Measurements from ENCODE around the gene KIF5C. TPM values are rescaled to one million over a fixed set of nuclear protein-coding genes. Genes with fewer than 3 reads are reported as not detected.

The KIF5C gene
- total RNA-seq, 1 donor from 2014 or later, result 0.49 TPM

DNA sequence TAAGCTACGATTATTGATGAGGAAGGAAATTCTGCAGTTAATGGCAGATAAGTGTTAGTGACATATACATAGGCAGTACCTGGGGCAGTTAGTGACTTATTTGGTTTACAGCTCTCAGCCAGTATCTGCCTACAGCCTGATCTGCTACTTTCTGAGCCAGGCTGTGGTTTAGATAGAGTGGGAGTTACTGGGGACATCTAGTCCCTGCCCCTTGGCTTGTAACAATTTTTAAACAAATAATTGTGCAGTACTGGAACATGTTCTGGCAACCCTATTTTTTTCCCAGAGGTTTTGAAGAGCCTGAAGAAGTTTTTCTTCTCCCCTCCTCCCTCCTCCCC lies 2.3 kb downstream of the KIF5C start:
- Histone ChIP-seq H3K36me3 (no peaks in the 10 kb centered on the region), H3K4me1 (peaks cover 13% of the 10 kb centered on the region), H3K27me3 (peaks cover 47% of the 10 kb centered on the region), H3K27ac (no peak overlapping the region), H3K4me3 (no peak overlapping the region), H3K9me3 (no peaks in the 10 kb centered on the region)
- ATAC-seq, result no peak
- DNase-seq, result no peak
- intact Hi-C loops (cut with DNase I), result no loop called here
- TF ChIP-seq, protein P1, sequence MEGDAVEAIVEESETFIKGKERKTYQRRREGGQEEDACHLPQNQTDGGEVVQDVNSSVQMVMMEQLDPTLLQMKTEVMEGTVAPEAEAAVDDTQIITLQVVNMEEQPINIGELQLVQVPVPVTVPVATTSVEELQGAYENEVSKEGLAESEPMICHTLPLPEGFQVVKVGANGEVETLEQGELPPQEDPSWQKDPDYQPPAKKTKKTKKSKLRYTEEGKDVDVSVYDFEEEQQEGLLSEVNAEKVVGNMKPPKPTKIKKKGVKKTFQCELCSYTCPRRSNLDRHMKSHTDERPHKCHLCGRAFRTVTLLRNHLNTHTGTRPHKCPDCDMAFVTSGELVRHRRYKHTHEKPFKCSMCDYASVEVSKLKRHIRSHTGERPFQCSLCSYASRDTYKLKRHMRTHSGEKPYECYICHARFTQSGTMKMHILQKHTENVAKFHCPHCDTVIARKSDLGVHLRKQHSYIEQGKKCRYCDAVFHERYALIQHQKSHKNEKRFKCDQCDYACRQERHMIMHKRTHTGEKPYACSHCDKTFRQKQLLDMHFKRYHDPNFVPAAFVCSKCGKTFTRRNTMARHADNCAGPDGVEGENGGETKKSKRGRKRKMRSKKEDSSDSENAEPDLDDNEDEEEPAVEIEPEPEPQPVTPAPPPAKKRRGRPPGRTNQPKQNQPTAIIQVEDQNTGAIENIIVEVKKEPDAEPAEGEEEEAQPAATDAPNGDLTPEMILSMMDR (IDR thresholded peaks at IDR 0.05), result no peak

DNA sequence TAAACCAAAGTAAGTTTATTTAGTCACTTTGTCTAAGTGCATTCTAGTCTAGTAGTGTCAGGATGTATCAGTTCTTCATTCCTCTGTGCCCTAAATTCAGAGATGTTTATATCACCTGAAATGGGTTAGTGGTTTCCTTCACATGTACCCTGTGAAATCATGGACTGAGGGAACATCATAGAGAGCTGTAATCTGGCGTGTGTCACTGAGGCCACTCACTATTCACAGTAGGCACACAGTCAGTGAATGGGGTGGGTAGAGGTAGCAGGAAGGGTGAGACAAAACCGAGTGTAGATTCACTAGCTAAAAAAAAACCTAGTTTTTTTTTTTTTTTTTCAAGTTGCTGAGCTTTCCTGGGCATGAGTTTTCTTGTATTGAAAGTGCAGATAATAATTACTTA lies 5.6 kb downstream of the KIF5C start:
- H3K36me3 ChIP-seq, result no peaks in the 10 kb centered on the region
- H3K4me3 ChIP-seq, result no peak overlapping the region
- no peak overlapping the region for H3K27ac ChIP-seq
- H3K27me3 ChIP-seq, result peaks cover 24% of the 10 kb centered on the region
- intact Hi-C loops (cut with DNase I), result no loop called here
- TF ChIP-seq, protein P1 (IDR thresholded peaks at IDR 0.05), result no peak
- peaks cover 8% of the 10 kb centered on the region for H3K4me1 ChIP-seq
- H3K9me3 ChIP-seq, result no peaks in the 10 kb centered on the region
- no peak for ATAC-seq
- DNase-seq, result no peak

DNA sequence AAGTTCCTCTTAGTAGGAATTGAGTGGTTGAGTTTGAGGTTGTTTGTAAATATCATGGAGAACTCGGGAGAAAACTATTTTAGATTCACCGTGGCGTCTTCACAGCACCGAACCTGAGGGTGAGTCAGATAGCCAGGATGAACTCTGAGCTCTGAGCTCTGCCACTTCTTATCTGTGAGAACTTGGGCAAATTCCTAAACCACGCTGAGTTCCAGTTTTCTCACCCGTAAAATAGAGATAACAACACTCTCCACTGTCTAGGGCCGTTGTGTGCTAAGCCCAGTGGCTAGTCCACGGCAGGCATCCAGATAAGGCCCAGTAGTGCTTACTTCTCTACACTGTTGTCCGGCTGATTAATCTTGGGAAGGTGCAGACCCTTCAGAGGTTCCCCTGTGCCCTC lies 7.0 kb downstream of the KIF5C start:
- no peak overlapping the region for H3K4me3 ChIP-seq
- intact Hi-C loops (cut with DNase I), result no loop called here
- DNase-seq (no peak), ATAC-seq (no peak)
- H3K36me3 ChIP-seq, result no peaks in the 10 kb centered on the region
- TF ChIP-seq, protein P1 (IDR thresholded peaks at IDR 0.05), result no peak
- no peaks in the 10 kb centered on the region for H3K9me3 ChIP-seq
- peaks cover 24% of the 10 kb centered on the region for H3K27me3 ChIP-seq
- no peak overlapping the region for H3K27ac ChIP-seq
- H3K4me1 ChIP-seq, result no peaks in the 10 kb centered on the region

DNA sequence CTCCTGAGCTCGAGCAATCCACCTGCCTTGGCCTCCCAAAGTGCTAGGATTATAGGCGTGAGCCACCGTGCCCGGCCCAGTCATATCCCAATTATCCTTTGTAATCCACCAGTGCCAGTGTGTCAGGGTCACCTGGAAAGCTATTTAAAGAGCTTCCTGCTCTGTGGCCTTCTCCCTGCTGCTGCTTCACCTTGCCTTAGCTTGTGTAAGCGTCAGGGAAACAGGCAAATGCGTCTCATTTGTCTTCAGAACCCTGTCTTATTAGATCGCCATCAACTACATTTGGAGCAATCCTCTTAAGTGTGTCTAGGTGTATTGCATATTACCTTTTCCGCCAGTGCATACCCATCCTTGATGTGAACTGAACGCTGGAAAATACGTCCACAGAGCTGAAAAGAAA lies 10.2 kb downstream of the KIF5C start:
- TF ChIP-seq, protein P1 (IDR thresholded peaks at IDR 0.05), result no peak
- no peak for ATAC-seq
- Histone ChIP-seq H3K4me1 (no peaks in the 10 kb centered on the region), H3K9me3 (no peaks in the 10 kb centered on the region), H3K36me3 (no peaks in the 10 kb centered on the region), H3K4me3 (no peak overlapping the region), H3K27me3 (peaks cover 43% of the 10 kb centered on the region), H3K27ac (no peak overlapping the region)
- intact Hi-C loops (cut with DNase I), result no loop called here
- no peak for DNase-seq

DNA sequence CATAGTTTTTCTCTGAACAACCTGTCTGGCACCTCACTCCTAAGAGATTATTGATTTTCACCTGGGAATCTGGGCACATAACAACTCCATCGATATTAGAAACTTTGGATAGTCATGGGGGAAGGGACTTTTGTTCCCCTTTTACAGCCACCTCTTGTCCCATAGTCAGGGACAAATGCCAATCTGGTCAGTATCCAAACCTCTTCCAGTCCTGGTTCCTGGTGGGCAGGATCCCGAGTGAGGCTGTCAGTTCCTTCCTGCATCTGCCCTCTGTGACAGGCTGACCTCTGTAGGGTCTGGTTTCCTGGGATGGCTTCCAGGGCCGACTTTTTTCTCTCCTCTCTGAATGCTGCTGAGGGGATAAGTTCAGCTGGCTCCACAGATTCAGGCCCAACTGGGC lies 11.0 kb downstream of the KIF5C start:
- Histone ChIP-seq H3K27me3 (peaks cover 43% of the 10 kb centered on the region), H3K9me3 (no peaks in the 10 kb centered on the region), H3K36me3 (no peaks in the 10 kb centered on the region), H3K4me3 (no peak overlapping the region), H3K4me1 (no peaks in the 10 kb centered on the region), H3K27ac (no peak overlapping the region)
- ATAC-seq (no peak), DNase-seq (no peak)
- intact Hi-C loops (cut with DNase I), result no loop called here
- TF ChIP-seq, protein P1 (IDR thresholded peaks at IDR 0.05), result no peak

DNA sequence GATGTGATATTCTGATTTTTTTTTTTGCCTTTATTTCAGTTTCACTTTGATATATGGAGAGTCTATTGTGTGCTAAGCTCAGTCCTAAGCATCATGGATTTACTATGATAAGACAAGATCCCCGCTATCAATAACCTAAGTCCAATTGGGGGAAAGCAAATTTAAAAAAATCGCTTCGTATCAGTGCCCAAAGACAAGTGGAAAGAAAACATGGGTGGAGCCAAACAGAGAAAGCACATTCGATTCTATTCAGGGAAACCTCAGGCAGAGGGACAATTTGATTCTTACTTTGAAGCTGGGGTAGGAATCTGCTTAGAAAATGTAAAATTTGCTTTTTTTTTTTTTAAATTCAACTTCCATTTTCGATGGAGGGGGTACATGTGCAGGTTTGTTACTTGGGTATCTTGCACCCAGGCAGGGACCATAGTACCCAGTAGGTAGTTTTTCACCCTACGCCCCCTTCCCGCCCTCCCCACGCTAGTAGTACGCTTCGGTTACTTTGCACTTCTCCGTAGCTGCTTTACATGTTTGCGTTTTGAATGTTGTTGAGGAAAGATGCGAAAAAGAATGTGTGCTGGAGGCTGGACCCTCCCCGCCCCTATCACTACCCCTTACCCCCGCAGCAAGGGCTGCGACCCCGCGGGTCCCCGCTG lies 12.4 kb downstream of the KIF5C start:
- Histone ChIP-seq H3K4me1 (no peaks in the 10 kb centered on the region), H3K27me3 (peaks cover 46% of the 10 kb centered on the region), H3K4me3 (peak overlapping the region; percentile 27), H3K9me3 (no peaks in the 10 kb centered on the region), H3K36me3 (no peaks in the 10 kb centered on the region), H3K27ac (no peak overlapping the region)
- TF ChIP-seq, protein P1 (IDR thresholded peaks at IDR 0.05), result no peak
- ATAC-seq (no peak), DNase-seq (no peak)
- intact Hi-C loops (cut with DNase I), result no loop called here
